Left renal cortex interstitium (tissue), 4 donors: ENCODE results near the gene BBLN. TPM values are rescaled to one million over a fixed set of nuclear protein-coding genes. Genes with fewer than 3 reads are reported as not detected.

ENCODE experiments used
- DNase-seq, 4 donors: peaks; one replicate each; pipeline ENCODE4 v3.0.0-alpha.2; 2013; ENCODE audit warnings: low read depth in 4 of 4, low spot score in 2 of 4, missing footprints in 1 of 4
- polyA plus RNA-seq, 4 donors: library from polyadenylated mRNA; unstranded; fragments of 120-200 nt; gene quantifications; one replicate each; pipeline ENCODE4 v1.2.1, GENCODE V29; 2013; ENCODE audit not compliant: insufficient read length in 4 of 4

Gene BBLN
- polyA plus RNA-seq, 4 donors, result 35.1 to 69.6 (median 56.1) TPM

- DNase-seq, result no peak
Observed at GRCh38 chr9:128143525-128144238, 16.4 kb upstream of the BBLN start.

- DNase-seq, result no peak
Observed at GRCh38 chr9:128144239-128145181, 15.6 kb upstream of the BBLN start.

DNA sequence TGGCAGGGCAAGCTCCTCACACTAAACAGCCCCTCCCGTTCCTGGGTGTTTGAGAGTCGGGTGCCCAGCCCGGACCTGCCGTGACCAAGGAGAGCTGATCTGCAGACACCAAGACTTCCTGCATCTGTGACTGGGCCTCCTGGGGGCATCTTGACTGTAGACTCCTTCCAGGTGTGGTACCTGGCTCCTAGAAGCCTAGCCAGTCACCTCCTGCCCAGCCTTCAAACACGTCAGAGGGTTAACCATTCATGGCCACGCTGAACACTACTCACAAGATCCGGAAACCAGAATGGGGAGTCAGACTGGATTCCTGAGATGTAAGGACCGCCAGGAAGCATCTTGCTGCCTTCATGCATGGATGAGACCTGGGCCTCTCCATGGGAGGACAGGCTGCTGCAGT lies 14.5 kb upstream of the BBLN start:
- no peak for DNase-seq

GRCh38 chr9:128145951-128146351 lies 14.1 kb upstream of the BBLN start:
- no peak for DNase-seq

GRCh38 chr9:128146591-128147120 lies 13.4 kb upstream of the BBLN start:
- DNase-seq, result no peak

DNA sequence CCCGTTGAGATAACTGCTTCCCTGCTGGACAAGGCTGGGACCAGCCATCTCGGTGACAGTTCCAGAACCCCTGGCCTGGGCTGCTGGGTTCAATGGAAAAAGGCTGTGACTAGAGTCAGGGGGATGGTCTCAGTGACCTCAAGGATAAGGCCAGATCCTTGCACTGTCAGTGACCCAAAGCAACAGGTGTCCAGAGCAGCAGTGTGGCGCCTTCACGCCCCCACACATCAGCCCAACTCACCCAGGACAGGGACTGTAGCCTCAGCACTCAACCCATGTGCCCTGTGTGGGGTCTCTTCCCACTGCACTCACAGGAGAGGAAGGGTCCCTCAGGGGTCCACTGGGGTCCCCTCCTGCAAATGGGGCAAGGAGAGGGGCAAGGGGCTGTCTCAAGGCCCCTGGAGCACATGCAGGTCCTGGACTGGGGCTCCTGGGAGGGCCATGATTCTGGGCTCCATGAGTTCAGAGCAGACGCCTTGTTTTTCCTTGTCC lies 11.5 kb upstream of the BBLN start:
- no peak for DNase-seq

GRCh38 chr9:128149001-128149701 lies 10.9 kb upstream of the BBLN start, which contains the start of gene LCN2:
Gene LCN2, plus strand, starts transcription at chr9:128149453. Its CDS starts 73 bp downstream, at chr9:128149526.
- no peak for DNase-seq

GRCh38 chr9:128149951-128150593 lies 10.0 kb upstream of the BBLN start:
- no peak for DNase-seq

GRCh38 chr9:128150594-128151308 lies 9.3 kb upstream of the BBLN start:
- no peak for DNase-seq

DNA sequence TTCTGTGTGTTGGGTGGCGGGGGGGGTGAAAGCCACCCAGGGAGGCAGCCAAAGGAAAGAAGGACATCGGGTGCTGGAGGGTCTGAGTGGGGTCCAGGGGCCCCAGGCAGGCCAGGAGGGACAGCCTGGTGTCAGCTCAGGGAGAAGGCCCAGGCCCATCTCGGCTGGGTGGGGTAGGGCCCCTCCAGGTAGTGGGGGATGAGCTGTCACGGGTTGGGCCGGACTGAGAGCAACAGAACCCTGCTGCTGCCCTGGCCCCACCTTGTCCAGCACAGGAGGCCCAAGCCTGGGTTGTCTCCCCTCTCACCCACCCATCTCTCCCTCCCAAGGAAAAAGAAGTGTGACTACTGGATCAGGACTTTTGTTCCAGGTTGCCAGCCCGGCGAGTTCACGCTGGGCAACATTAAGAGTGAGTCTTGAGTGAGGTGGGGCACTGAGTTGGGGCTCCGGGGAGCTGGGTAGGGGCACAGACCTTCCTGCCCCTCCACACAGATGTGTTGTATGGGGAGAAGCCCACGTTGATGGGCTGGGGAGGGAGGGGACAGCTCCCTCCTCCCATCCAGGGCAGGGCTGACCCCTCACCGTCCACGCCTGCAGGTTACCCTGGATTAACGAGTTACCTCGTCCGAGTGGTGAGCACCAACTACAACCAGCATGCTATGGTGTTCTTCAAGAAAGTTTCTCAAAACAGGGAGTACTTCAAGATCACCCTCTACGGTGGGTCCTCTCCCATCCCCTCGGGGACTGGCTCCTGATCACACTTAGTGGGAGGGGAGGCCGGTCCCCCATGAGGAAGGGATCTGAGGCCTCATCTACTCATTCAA lies 8.5 kb upstream of the BBLN start:
- DNase-seq, result no peak

GRCh38 chr9:128152133-128153059 lies 7.7 kb upstream of the BBLN start:
- no peak for DNase-seq

DNA sequence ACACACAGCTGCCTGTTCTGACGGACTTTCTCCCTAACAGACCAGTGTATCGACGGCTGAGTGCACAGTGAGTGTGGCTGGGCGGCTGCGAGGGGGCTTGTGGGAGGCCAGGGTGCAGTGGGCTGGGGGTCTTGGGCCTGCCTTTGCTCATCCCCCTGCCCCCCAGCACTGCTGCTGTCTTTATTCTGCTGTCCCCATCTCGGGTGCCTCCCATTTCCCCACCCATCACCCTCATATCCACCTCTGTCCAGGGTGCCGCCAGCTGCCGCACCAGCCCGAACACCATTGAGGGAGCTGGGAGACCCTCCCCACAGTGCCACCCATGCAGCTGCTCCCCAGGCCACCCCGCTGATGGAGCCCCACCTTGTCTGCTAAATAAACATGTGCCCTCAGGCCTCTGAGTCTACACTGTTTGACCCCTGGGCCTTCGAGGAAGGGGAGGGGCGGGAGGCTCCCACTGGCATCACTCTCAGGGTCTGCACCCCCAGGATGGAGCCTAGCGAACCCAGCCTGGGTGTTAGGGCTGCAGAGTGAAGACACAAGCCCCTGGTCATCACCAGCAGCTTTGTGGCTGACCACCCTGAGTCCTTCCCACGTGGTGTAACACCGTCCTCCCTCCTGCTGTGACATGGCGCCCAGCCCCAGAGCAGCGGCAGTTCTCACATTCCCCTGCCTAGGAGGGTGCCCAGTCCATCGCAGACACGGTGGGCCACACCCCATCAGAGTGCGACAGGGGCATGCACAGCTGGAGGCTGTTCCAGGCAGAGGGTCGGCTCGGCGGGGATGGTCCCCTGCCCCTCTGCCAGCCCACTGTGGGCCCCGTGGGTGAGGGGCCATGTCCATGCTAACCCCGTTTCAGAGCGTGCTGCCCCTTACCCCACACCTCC lies 6.8 kb upstream of the BBLN start:
- DNase-seq, result no peak

GRCh38 chr9:128153947-128154695 lies 5.9 kb upstream of the BBLN start:
- DNase-seq, result no peak

- DNase-seq, result no peak
Observed at GRCh38 chr9:128155736-128156500, 4.1 kb upstream of the BBLN start.

DNA sequence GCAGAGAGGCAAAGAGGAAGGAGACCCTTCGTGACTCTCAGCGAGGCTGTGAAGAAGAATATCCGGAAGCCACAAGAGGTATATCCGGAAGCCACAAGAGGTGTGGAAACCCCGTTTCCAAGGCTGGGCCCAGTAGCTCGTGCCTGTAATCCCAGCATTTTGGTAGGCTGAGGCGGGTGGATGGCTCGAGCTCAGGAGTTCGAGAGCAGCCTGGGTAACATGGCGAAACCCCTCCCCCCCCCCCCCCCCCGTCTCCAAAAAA lies 612 bp upstream of the BBLN start:
- DNase-seq, result no peak
